NCI-H128 (cell line): ENCODE results near the gene MRC2.
"Not testable (repeated sequence)": the region's sequence is repeated elsewhere in the genome, so short reads cannot be mapped to it uniquely, and the experiment has no call there.

Experiments
- DNase-seq: peaks from one replicate; lab custom pipeline; 2025; ENCODE audit not compliant: unreplicated experiment; lab: John Stamatoyannopoulos, UW

Gene MRC2

GRCh38 chr17:62678214-62678919 lies 50.9 kb downstream of the MRC2 start:
- DNase-seq = no peak

- DNase-seq = no peak
Measured at GRCh38 chr17:62679866-62680377, 52.5 kb downstream of the MRC2 start.

GRCh38 chr17:62680541-62681052 lies 53.1 kb downstream of the MRC2 start:
- DNase-seq = no peak

GRCh38 chr17:62681061-62681938 lies 53.8 kb downstream of the MRC2 start:
- DNase-seq = no peak

- no peak for DNase-seq
Measured at GRCh38 chr17:62681939-62682381, 54.5 kb downstream of the MRC2 start.

- no peak for DNase-seq
Measured at GRCh38 chr17:62684179-62684578, 56.7 kb downstream of the MRC2 start.

GRCh38 chr17:62687997-62688396 lies 60.5 kb downstream of the MRC2 start:
- DNase-seq = no peak

GRCh38 chr17:62688398-62689160 lies 61.1 kb downstream of the MRC2 start:
- DNase-seq = no peak

GRCh38 chr17:62689441-62690167 lies 62.1 kb downstream of the MRC2 start:
- no peak for DNase-seq

- DNase-seq = no peak
Measured at GRCh38 chr17:62690168-62690897, 62.9 kb downstream of the MRC2 start.

- not testable (repeated sequence) for DNase-seq
Measured at GRCh38 chr17:62691589-62691915, 64.1 kb downstream of the MRC2 start.

GRCh38 chr17:62692159-62692651 lies 64.7 kb downstream of the MRC2 start:
- no peak for DNase-seq

GRCh38 chr17:62692721-62693431 lies 65.4 kb downstream of the MRC2 start:
- DNase-seq = no peak

GRCh38 chr17:62693616-62694409 lies 66.3 kb downstream of the MRC2 start:
- DNase-seq = no peak

- not testable (repeated sequence) for DNase-seq
Measured at GRCh38 chr17:62695093-62695738, 67.7 kb downstream of the MRC2 start.

GRCh38 chr17:62696256-62696655 lies 68.8 kb downstream of the MRC2 start:
- no peak for DNase-seq

- DNase-seq = no peak
Measured at GRCh38 chr17:62696726-62697490, 69.4 kb downstream of the MRC2 start.
